Middle frontal gyrus (tissue), 1 donor: ENCODE data around the gene ACER2.
"Not testable (repeated sequence)": the region's sequence is repeated elsewhere in the genome, so short reads cannot be mapped to it uniquely, and the experiment has no call there.

Experiments
- DNase-seq: peaks from one replicate; pipeline ENCODE4 v3.0.0-alpha.2; 2015; ENCODE audit warnings: low spot score; ENCODE audit errors: extremely low spot score

Gene ACER2

DNA sequence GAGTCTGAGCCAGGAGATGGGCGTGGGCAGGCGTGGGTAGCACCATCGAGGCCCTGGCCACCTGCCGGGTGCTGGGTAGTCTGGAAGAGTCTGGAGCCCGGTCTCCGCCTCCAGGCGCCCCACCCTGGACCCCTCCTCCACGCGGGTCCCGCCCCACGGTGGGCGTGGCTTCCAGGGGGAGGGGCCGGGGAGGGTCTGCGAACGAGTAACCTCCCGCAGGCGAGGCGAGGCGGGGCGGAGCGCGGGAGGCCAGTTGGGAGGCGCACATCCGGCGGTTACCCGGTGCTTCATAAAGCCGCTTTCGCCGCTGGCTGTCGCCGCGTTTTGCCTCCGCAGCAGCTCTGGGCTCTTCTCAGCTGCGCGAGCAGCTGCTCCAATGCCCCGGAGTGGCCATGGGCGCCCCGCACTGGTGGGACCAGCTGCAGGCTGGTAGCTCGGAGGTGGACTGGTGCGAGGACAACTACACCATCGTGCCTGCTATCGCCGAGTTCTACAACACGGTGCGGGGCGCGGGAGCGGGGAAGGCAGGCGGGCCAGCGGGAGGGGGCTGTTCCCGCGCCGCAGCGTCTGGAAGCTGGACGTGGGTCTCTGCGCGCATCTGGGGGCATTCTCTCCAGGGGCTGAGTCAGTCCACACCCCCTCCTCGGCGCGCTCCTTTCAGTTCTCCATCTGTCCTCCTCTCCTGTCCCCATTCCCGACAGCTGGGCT, at the start of gene ACER2:
ACER2 (plus strand) TSS at position 317 of the 708 bp plus-strand sequence; CDS start at position 393, 76 bp downstream.
- DNase-seq: peak; percentile 76

DNA sequence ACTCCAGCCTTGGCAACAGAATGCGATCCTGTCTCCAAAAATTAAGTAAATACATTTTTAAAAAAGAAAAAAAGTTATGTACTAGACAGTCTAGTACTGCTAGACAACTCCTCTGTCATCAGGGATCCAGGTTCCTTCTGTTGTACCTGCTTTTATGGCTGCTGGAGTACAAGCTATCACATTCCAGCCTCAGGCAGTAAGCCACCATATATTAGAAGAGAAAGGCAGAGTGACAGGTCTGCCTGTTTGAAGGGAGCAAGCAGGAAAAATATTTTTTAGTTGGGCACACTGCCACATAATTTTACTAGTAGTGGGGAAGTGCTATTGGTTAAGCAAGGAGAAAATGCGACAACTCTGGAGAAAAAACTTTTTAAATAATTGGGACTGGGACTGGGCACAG, 39.7 kb upstream of the ACER2 start:
- no peak for DNase-seq

DNA sequence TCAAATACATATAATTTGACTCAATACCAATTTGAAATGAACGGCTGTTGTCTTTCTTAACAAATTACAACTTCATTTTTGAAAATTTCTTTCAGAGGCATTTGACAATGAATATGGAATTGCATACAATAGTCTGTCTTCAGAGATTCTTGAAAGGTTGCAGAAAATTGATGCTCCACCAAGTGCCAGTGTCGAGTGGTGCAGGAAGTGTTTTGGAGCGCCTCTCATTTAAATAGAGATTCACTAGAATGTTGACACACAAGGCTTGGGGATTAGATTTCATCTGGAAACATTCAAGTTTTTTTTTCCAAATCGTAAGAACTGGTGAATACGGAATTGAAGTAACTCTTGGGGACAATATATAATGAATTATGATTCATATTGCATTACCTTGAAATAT, 36.9 kb upstream of the ACER2 start:
- no peak for DNase-seq

DNA sequence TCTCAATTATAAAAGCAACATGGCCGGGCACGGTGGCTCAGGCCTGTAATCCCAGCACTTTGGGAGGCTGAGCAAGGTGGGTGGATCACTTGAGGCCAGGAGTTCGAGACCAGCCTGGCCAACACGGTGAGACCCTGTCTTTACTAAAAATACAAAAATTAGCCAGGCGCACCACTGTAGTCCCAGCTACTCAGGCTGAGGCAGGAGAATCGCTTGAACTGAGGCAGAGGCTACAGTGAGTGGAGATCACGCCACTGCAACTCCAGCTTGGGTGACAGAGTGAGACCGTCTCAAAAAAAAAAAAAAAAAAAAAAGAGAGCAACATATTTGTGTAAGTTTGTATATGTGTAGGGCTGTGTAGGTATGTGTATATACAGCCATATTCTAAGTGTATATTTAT, 36.2 kb upstream of the ACER2 start:
- no peak for DNase-seq

DNA sequence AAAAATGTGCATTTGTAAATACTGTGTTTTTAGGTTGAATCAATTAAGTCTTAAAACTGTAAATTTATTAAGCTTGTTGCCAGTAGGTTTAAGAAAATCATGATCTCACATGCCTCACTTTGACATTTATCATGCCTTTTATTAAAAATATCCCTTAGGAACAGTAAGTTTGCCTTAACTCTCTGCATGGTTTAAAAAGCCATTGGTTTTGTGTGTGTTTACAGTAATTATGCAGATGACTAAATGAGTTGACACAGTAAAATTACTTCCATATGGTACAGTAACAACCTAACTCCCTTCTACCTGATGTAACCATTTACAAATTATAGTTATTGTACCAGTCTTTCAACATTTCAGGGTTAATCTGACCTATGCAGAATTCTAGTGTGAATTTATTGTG, 35.3 kb upstream of the ACER2 start:
- DNase-seq: no peak

DNA sequence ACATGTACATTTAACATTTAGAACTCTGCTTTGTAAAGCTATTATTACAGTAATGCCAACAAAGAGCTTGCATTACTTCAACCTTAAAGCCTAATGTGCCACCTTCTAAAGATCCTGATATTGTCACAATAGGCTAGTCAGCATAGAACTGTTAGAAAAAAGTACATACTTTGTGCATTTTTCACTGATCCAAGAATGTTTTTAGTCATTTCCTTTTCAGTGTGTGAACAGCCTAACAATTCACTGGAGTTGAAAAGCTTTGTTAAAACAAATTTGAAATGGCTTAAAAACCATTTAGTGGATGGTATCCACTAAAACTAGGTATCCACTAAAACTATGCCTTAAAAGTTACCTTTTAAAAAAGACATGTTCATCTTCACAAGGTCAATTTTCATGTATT, 33.3 kb upstream of the ACER2 start:
- no peak for DNase-seq

DNA sequence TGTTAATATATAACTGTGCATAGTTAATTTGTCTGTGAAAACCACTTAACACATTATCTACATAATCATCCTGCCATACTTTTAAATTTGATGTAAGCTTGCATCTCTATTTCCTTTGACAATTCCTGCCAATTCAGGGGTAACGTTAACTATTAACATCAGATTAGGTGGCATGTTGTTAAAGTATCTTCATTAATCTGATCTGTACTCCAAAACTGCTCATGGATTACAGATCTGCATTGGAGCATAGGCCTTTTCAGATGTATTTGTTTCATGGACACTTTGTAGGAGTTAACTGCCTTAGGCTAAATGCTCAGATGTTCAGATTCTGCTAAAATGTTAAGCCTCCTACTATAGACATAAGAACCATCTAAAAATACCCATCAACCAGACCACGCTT, 31.9 kb upstream of the ACER2 start:
- no peak for DNase-seq

DNA sequence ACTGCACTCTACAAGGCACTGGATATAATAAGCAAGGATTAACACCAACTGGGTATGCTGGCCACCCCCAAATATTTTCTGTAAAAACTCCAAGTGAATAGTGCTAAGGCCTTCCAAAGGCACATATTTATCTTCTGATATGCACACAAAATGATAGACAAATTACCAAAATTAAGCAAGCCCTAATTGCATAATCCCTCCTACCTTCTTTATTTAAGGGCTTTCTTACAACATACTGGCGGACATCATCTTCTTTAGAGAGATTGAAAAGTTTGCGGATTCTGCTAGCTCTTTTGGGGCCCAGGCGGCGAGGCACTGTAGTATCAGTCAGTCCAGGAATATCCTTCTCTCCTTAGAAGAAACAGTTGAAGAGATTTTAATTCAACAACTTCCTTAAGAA, 30.6 kb upstream of the ACER2 start:
- no peak for DNase-seq

DNA sequence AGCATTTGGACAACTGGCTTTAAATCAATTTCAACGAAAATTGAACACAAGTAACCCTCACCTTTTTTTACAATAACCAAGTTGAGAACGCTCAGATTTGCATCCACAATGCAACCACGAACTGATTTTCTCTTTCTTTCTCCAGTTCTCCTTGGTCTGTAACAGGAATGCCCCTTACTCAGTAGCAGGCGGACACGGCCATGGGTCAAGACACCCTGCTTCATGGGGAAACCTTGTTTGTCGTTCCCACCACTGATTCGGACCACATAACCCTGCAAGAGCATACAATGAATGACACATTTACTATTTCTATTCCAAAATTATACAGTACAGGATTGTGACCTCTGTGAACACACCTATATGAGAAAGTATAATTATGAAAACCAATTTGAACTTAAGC, 30.2 kb upstream of the ACER2 start:
- no peak for DNase-seq

DNA sequence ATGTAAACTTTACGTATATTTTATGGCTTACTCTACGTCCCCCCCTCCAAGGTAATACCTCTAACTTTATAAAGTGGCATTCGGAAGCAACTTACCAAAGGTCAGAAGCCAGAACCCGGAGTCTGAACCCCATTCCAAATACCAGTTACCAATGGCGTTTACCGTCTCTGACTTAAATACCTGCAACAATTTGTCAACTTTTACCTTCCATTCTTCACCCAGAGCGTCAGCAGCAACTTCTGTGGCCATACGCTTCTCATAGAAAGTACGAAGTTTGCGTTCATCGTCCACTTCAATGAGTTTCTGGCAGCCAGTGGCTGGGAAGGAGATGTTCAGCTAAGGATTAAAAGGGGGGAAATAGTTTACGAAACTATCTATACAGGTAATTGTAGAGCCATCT, 29.5 kb upstream of the ACER2 start:
- no peak for DNase-seq

DNA sequence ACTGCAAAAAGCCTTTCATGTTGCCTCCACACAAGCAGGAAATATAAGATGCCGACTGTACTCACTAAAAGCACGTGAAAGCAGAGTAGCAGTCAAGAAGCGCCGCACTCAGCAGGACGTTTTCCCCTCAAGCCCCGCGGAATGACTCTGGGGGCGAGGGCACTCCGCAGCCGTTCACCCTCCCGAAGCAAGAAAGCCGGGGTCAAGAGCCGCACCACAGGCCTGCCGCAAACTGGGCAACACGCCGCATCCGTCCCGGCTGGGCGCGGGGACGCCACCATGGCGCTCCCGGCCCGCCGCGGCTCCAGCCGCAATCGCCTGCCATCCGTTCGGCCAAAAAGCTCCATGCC, 29.1 kb upstream of the ACER2 start:
- no peak for DNase-seq

DNA sequence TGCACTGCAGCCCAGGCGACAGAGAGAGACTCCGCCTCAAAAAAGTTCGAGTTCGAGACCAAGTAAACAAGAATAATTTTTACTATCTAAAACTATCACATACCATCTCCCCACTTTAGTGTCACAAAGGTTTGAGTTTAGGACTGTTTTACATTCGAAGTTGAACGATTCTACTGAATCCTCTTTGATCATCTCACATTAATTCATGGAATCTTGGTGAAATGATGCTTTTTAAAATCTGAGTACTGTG, 28.1 kb upstream of the ACER2 start:
- DNase-seq: no peak

DNA sequence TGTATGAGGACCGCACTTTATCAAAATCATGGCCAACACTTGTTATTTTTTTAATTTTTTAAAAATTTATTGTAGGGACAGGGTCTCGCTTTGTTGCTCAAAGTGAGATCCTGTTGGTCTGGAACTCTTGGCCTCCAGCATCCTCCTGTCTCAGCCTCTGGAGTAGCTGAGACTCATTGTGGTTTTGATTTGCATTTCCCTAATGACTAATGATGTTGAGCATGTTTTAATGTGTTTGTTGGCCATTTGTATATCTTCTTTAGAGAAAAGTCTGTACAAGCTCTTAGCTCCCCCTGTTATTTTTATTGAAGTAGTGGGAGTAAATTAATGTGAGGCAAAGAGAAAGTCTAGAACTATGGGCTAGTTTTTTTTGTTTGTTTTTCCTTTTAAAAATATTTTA, 27.2 kb upstream of the ACER2 start:
- no peak for DNase-seq

DNA sequence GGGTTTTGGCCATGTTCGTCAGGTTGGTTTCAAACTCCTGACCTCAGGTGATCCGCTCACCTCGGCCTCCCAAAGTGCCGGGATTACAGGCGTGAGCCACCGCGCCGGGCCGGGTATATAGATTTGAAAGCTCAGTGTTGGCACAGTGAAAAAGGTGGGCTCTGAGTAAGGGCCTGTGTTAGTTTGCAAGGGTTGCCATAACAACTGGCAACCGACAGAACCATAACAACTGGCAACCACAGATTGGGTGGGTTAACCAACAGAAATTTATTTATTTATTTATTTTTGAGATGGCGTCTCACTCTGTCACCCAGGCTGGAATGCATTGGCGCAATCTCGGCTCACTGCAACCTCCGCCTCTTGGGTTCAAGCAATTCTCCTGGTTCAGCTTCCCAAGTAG, 23.6 kb upstream of the ACER2 start:
- not testable (repeated sequence) for DNase-seq

DNA sequence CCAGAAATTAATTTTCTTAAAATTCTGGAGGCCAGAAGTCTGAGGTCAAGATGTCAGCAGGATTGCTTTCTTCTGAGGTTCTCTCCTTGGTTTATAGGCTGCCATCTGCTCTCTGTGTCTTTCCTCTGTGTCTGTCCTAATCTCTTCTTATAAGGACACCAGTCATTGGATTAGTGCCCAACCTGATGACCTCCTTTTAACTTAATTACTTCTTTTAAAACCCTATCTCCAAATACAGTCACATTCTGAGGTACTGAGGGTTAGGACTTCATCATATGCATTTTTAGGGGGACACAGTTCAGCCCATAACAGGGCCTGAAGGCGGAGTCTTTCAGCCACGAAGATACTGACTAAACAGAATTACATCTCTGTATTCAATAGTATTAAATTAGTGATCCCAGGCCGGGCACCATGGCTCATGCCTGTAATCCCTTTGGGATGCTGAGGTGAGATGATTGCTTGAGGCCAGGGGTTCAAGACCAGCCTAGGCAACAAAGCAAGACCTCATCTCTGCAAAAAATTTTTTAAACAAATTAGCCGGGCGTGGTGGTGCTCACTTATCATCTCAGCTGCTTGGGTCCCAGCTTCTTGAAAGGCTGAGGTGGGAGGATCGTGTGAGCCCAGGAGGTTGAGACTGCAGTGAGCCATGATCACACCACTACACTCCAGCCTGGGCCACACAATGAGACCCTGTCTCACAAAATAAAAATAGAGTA, 22.9 kb upstream of the ACER2 start:
- no peak for DNase-seq

DNA sequence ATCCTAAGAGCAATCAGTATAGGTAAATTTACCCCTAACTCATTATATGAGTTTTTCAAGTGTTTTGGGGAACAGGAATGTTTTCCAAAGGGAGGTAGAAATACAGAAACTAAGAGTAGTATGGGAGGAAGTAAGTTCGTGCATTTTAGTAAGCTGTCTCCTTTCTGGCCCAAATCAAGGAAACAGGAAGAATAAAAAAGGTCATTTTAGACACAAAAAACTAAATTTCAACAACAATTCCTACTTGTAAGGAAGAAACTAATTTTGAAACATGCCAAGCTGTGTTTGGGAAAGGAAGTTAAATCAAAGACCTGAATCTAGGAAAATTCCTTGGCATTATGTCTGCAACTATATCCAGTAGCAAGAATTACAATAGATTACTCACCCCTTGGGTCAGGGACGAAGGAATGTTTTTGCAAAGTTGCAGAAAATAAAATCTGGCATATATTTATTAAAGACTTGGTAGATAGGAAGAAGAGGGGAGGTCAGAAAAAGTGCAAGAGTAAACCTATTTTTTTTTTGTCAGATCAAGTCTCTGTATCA, 22.2 kb upstream of the ACER2 start:
- DNase-seq: no peak

DNA sequence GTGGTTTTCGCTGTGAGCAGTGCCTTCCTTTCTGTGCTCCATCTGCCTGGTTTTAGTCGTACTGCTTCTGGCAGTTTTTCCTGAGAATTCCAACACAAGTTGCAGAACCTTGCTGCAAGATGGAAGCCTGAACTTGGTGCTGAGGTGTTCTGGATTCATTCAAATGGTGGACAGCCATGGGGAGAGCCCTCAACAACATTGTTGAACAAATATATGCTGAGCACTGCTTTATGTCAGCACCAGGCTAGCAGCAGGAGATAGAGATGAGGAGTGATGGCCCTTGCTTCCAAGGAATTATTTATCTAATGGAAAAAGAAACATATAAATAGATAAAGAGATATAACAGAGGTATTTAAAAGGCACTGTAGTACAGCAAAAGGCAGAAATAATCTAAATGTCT, 21.5 kb upstream of the ACER2 start:
- DNase-seq: no peak

DNA sequence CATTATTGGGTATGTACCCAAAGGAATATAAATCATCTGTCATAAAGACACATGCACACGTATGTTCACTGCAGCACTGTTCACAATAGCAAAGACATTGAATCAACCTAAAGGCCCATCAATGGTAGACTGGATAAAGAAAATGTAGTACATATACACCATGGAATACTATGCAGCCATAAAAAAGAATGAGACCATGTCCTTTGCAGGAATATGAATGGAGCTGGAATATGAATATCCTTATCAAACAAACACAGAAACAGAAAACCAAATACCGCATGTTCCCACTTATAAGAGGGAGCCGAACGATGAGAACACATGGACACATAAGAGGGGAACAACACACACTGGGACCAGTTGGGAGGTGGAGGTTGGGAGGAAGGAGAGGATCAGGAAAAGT, 19.3 kb upstream of the ACER2 start:
- not testable (repeated sequence) for DNase-seq

DNA sequence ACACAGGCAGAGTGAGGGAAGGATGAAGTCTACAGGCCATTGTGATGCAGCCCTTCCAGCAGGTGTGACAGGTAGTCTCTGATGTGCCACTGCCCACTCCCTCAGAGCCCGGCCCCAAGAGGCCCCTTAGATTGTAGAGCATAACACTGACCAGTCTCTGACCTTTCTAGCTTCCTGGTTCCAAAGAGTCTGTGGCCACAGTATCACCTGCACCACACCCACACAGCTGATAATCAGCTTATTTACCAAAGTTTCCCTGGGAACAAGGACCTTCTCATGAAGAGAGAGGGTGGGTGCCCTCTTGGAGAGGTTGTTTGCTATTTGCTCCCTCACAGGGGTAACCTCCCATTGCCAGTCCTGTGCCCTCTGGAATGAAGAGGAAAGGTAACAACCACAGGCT, 11.0 kb upstream of the ACER2 start:
- DNase-seq: no peak

DNA sequence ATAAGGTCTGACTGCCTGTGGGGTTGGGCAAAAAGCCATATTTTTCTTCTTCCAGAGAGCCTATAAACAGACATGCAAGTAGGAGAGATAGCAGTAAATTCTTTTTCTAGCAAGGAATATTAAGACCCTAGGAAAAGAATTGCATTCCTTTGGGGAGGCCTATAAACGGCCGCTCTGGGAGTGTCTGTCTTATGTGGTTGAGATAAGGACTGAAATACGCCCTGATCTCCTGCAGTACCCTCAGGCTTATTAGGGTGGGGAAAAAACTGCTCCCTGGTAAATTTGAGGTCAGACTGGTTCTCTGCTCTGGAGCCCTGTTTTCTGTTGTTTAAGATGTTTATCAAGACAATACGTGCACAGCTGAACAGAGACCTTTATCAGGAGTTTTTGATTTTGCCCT, 5.6 kb upstream of the ACER2 start:
- not testable (repeated sequence) for DNase-seq

DNA sequence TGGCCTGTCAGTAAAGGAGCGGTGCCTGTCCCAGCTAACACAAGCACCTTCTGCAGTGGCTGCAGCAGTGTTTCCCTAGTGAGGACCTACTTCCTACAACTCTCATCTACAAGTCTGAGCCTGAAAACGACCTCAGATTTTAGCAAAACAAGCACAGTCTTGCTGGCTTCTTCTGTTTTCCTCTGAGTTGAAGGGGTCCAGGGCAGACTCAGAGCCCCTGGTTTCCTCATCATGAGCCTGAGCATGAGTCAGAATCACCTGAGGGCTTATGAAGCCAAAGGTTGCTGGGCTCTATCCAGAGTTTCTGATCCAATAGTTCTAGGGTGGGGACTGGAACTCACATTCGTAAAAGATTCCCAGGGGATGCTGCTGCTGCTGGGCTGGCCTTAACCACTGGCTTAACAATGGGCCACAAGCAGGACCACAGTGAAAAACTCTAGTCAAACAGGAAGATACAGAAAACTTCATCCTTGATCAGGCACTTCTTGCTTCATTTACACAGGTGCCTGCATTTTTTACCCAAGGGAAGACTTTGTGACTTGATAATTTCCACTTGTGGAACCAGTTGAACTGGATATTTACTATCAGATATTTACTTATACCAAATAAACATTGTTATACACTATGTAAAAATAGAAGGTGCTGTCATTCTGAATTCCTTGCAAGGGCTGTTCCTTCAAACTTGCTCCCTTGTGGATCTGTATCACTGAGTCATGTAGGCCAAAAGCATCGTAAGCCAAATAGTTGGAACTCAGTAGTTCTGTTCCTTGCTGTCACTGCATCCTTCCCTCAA, 4.3 kb upstream of the ACER2 start:
- DNase-seq: no peak

DNA sequence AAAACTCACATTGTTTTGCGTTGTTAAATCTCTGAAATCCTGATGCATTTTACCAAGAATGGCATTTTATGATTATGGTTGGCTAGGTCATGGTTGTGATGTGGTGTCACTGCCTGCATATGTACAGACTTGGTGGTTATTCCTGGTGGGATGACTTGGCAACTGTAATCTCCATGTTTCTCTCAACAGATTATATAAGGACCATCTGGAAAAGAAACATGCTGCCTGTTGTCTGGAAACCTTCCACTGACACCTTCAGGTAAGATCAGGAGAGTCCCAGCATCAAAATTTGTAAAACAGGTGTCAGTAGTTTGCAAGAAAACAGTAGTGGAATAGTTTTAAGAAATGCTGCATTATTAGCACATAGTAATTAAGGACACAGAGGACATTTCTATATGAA, 3.0 kb upstream of the ACER2 start:
- no peak for DNase-seq

DNA sequence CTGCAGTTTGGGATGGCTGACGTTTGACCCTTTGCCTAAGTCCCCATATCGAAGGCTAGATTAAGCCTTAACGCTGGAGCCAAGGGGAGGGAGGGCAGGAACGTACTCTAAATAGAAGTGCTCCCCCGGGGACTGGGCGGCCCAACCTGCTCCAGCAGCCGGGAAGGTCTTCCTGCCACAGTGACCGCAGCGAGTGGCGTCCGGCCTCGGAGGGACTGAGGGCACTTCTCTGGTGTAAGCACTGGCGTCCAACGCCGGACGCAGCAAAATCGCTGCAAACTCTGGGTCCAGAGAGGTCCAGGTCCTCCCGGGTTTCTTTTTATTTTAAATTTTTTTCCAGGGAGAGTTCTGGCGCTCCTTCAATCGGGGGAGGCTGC, 505 bp upstream of the ACER2 start:
- no peak for DNase-seq
